Kidney glomerular epithelial cell (primary cell): Measurements from ENCODE around the gene SWSAP1.
A peak's percentile ranks its signal among the peaks of the same experiment; 100 is the strongest.

Source experiments
- DNase-seq: peaks from one replicate; lab custom pipeline; 2025; lab: John Stamatoyannopoulos, UW

The SWSAP1 gene

DNA sequence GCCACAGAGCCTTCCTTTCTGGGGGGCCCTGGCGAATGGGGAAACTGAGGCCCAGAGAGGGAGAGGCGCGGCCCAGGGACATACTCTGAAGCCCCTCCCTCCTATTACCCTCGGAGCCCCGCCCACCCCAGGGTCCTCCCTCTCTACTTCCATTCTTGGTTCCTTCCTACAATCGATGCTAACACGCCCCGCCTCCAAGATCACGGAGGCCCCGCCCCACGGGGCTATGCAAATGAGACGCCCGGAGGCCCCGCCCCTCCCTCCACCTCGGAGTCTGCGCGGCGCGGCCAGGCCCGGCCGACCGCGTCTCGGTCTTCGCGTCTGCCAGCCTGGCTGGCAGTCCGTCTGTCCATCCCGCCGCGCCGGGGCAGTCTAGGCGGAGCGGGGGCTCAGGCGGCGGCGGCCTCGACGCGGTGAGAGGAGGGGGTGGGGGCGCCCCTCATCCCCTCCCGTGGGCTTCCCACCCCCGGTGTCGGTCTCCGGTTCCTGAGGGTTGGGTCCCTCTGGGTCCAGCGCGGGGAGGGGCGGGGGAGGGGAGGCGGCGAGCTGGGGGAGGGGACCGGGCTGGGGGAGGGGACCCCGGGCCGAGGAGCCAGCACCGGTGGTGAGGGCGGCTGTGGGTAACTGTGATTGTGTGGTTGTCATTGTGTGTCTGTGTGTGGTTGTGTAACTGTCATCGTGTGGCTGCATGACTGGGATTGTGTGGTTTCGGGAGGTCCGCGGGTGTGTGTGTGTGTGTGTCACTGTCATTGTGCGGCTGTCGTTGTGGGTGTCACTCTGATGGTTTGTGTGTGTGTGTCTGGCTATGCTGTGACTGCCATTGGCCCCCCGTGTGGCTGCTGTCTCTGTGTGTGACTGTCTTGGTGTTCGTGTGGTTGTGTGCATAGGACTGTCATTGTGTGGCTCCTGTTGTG, 19.0 kb upstream of the SWSAP1 start, which contains the start of gene PLPPR2:
Gene PLPPR2 (plus strand): TSS at position 273 of the 914 bp plus-strand sequence. CDS start 2,242 bp downstream, outside the sequence.
- DNase-seq: peak; percentile 68

DNA sequence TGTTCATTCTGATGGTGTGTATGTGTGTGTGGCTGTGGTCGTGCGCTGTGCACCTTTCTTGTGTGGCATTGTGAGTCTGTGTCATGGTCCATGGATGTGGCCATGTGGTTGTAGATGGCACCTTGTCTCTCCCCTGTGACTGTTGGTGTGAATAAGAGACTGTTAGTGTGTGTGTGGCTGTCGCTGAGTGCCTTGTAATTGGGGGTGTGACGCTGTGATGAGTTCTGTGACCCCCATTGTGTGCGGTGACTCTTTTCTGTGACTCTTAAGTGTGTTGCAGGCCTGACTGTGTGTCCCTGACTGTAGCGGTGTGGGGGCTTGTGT, 18.4 kb upstream of the SWSAP1 start:
- DNase-seq: no peak

DNA sequence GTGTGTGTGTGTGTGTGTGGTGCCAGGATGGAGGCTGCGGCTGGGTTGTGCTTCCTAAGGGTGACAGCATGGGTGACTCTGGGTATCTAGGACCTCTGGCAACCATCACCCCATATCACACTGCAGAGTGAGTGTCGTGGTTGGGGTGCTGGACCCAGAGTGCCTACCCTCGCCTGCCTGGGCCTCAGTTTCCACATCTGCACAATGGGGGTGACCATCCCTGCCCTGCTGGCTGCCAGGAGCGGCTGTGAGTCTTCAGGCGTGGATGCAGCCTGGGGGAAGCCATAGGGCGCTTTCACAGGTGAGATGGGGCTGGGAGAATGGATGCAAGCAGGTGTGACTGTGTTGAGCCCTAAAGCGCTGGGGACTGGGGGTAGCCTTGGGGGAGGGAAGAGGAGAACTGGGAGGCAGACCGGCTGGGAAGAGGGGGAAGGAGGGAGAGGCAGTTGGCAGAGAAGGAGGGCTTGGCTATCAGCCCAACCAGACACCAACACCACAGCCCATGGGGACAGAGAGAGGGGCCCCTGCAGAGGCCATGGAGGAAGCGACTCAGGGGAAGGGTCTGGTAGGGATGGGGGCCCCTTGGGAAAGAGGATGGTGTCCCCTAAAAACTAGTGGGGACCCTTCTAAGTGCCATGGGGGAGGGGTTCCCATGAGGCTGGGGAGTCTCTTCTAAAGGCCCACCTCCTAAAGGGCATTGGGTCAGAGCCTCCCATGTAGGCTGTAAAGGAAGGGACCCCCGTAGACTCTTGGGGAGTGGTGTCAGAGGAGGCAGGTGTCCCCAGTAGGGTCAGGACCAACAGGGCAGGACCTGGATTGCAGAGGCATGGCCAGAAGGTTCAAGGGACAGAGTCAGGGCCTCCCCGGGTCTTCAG, 17.6 kb upstream of the SWSAP1 start:
- no peak for DNase-seq

DNA sequence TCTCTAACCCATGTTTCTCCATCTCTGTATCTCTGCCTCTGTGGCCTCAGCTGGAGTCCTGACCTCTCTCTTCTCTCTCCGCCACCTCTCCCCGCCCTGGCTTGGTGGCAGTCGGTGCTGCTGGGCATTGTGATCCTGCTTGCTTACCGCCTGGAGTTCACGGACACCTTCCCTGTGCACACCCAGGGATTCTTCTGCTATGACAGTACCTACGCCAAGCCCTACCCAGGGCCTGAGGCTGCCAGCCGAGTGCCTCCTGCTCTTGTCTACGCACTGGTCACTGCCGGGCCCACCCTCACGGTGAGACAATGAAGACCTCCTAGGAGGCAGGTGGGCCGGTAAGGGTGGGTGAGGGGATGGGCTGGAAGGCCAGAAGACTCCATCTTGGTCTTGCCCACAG, 15.0 kb upstream of the SWSAP1 start:
- DNase-seq: no peak

DNA sequence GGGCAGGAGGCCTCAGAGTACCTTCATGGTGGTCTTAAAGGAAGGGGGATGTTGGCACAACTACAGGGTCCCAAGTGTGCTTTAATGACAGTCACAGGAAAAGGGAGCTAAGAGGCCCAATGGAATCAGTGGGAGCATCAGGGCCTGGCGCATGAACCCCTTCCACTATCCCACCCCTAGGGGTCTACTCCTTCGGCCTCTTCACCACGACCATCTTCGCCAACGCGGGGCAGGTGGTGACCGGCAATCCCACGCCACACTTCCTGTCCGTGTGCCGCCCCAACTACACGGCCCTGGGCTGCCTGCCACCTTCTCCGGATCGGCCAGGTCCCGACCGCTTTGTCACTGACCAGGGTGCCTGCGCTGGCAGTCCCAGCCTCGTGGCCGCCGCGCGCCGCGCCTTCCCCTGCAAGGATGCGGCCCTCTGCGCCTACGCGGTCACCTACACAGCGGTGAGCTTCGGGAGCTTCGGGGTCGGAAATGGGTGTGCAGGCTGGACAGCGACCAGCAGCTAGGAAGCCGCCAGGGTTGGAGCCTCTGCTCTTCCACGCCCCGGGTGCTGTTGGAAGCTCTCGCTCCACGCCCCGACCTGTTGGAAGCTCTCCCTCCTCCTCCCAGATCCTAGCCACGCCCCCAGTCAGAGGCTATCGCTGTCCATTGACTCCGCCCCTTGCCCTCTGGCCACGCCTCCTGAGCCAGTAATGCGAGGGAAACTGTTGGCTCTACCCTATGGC, 13.3 kb upstream of the SWSAP1 start:
- no peak for DNase-seq

DNA sequence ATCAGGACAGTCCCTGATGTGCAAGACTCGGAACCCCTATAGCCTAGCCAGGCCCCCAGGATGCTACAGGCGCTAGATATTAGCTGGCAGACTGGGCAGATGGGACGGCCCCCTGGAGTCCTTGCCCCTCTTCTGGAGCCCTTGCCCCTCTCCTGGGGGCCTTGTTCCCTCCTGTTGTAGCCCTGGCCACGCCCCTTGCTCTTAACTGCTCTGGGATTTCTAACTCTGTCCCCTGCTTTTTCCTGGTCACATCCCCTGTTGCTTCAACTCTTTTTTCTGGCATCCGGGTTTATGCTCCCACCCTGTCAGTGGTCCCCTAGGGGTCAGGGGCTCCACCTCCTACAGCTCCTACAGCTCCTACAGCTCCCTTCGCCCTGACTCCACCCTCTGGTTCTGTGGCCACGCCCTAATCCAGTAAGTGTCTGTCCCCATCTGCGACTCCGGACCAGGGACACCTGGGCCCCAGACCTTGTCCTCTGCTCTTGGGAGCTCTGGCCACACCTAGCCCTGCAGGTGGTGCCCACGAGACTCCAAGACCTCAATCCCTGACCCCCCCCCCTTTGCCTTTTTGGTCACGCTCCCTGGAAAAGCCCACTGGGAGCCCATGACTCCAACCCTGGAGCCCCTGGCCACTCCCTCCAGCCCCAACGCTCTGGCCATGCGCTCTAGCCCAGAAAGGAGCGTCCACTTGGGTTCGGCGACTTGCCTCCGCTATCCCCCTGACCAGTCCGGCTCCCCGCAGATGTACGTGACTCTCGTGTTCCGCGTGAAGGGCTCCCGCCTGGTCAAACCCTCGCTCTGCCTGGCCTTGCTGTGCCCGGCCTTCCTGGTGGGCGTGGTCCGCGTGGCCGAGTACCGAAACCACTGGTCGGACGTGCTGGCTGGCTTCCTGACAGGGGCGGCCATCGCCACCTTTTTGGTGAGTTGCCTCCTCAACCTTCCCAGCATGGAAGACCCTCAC, 12.4 kb upstream of the SWSAP1 start:
- DNase-seq: no peak

DNA sequence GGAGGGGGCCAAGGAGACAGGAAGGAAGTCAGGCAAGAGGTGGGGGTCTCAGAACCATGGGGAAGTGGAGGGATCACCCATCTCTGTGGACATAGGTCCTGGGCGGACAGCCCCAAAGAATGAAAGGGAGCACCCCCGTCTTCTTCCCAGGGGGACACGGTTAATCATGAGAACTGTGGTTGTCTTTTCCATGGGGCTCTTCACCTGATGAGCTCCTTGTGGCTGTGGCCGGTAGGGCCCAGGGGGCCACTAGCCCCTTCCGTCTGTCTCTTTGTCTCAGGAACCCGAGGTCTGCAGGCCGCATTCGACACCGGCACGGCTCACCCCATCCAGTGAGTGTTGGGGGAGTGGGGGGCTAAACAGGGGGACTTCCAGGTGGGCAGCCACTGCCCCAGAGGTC, 10.6 kb upstream of the SWSAP1 start:
- no peak for DNase-seq

DNA sequence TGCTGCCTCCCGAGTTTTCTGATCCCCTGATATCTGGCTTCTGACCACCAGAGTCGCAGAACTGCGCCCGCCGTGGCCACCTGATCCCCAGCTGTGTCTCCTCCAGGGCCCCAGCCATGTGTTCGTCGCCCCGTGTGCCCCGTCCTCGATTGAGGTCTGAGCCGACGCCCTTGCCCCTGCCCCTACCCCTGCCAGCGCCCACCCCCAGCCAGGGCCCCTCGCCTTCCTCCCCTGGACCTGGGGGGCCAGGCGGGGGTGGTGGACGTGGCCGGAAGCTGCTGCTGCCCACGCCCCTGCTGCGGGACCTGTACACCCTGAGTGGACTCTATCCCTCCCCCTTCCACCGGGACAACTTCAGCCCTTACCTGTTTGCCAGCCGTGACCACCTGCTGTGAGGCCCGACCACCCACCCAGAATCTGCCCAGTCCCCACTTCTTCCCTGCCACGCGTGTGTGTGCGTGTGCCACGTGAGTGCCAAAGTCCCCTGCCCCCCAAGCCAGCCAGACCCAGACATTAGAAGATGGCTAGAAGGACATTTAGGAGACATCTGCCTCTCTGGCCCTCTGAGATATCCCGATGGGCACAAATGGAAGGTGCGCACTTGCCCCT, 10.1 kb upstream of the SWSAP1 start:
- no peak for DNase-seq

DNA sequence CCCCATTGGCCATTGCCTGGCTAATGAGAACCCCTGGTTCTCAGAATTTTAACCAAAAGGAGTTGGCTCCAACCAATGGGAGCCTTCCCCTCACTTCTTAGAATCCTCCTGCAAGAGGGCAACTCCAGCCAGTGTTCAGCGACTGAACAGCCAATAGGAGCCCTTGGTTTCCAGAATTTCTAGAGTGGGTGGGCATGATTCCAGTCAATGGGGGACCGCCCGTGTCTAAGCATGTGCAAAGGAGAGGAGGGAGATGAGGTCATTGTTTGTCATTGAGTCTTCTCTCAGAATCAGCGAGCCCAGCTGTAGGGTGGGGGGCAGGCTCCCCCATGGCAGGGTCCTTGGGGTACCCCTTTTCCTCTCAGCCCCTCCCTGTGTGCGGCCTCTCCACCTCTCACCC, 9.5 kb upstream of the SWSAP1 start:
- no peak for DNase-seq

DNA sequence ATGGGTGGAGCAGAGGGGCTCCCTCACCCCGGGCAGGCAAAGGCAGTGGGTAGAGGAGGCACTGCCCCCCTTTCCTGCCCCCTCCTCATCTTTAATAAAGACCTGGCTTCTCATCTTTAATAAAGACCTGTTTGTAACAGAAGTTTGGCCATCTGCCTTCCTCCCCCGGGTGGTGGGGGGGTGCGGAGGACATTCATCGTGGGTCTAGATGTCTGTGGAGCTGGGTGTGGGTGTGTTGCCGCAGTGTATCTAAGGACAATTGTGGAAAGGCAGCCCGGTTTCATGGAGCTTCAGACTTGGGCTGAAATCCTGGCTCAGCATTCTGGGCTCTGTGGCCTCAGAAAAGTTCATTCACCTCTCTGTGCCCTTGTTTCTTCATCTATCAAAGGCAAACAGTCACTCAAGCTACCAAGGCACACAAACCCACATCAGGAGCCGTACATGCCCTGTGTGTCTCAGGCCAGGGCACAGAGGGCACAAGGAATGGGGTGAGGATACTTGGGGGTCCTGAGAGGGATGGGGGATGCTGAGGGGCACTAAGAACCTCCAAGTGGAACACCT, 8.8 kb upstream of the SWSAP1 start:
- DNase-seq: no peak

DNA sequence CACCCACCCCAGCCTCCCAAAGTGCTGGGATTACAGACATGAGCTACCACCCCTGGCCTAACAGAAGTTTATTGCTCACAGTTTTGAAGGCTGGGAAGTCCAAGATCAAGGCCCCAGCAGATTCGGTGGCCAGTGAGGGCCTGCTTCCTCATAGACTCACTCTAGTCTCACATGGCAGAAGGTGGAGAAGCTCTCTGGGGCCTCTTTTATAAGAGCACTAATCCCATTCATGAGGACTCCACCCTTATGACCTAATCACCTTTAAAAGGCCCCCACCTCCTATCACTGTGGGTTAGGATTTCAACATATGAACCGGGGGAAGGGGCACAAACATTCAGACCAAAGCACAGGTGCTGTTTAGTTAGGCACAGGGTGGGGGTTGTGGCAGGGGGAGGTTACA, 6.9 kb upstream of the SWSAP1 start:
- DNase-seq: no peak

DNA sequence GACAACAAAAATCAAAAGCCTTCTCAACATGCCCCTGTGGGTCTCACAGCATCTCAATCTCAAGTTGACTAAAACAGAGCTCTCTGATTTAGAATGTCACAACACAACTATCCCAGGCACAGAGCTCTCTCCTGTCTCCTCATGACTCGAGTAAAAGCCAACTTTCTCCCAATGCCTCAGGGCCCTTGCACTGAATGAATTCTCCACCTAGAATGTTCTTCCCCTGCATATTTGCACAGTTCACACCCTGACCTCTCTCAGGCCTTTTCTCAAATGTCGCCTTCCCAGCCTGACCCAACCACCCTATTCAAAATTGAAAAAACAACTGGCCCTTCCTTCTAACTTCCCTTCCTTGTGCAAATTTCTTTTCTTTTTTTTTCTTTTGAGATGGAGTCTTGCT, 3.7 kb upstream of the SWSAP1 start:
- DNase-seq: no peak

DNA sequence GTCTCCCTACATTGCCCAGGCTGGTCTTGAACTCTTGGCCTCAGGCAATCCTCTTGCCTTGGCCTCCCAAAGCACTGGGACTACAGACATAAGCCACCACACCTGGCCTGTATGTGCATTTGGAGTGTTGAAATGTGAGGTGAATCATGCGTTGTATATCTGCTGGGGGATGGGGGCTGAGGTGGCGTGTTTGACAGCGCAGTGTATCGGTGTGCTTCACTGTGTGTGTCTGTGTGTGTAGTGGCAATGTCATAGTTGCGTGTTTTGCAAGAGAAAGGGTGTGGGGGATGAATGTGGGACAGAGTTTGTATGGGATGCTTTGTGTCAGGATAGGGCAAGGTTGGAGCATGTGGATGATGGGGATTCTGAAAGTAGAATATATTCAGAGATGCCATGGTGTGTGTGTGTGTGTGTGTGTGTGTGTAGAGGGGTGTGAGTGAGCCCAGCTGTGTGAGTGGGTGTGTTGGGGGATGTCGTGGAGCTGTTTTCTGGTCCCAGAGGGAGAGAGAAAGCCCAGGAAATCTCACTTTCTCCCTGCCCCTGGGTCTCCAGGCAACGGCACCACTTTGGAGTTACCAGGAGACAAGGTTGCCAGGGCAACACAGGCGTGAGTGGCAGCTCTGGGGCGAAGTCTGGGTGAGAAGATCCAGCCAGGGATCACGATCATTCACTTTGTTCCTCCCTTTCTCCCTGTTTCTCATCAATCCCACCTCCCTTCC, 1.1 kb upstream of the SWSAP1 start:
- DNase-seq: no peak

DNA sequence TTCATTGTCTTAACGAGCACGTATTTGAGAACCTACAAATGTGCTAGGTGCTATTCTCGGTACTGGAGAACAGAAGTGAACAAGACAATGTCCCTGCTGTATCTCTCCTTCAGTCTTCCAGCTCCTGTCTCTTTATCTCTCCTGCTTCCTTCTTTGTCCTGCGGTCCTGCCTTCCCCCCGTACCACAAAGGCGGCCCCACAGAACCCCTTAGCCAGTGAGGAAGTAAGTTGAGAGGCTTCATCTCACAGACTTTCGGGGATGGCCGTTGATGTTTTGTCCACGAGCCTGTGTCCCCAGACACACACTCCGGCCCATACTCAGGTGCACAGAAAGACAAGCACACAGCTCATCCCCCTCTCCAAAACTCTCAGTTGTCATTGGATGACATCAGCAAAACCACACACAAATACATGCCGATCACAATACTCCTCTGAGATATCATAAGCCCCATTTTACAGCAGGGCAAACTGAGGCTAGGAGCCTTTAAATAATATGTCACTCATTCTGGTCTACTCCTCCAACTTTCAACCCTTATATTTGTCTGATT, 507 bp upstream of the SWSAP1 start:
- DNase-seq: no peak

DNA sequence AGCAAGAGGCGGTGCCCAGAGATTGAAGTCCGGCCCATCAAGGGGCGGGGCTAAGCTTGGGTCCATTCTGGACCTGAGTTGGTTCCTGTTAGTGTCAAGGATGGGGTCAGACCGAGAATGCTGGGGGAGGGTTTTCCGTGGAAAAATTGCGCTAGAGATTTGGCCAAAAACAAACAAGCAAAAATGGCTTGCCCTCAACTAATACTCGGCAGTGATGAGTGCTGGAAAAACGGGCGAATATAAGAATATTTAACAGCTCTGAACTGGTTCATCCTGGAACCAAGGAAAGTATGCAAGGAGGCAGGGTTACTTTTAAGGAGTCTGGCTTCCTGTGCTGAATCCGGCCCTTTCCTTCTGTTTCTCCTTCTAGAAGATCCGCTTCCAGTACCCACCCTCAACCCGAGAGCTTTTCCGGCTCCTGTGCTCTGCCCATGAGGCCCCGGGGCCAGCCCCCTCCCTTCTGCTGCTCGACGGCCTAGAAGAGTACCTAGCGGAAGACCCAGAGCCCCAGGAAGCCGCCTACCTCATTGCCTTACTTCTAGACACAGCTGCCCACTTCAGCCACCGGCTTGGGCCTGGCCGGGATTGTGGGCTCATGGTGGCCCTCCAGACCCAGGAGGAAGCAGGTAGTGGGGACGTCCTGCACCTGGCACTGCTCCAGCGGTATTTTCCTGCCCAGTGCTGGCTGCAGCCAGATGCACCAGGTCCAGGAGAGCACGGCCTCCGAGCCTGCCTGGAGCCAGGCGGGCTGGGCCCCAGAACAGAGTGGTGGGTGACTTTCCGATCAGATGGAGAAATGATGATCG, 880 bp downstream of the SWSAP1 start:
- peak; percentile 46 for DNase-seq

DNA sequence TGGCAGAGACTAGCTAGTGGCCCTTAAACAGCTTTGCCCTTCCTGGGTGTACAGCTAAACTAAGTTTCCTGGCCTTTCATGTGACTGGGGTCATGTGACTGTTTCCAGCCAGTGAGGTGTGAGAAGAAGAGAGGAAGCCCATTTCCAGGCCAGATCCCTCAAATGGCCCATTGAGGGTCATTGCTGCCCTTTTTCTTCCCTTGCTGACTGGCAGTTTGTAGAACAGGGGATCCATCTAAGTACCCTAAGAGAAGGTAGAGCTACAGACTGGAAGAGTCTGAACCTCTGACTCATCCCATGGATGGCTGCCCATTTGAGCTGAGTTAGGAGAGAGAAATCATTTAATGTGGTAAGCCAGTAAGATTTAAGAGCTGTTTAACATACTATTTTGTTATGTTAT, 2.8 kb downstream of the SWSAP1 start:
- DNase-seq: peak; percentile 89

DNA sequence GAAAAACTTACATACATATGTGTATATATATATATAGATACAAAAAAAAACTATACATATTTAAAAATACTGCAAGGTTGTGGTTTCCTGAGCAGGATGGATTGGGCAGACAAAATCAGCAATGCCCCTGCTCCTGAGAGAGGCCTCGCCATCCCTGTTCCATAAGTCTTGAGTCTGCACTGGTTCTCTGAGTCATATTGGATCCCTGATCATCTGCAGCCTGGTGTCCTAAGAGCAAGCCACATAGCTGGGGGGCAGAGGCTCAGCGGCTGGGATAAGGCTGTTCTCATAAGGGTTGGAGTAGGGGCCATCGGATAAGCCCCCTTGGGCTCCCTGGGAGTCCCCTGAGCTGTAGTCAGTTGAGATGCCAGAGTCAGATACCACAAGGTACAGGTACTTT, 3.3 kb downstream of the SWSAP1 start:
- DNase-seq: no peak

DNA sequence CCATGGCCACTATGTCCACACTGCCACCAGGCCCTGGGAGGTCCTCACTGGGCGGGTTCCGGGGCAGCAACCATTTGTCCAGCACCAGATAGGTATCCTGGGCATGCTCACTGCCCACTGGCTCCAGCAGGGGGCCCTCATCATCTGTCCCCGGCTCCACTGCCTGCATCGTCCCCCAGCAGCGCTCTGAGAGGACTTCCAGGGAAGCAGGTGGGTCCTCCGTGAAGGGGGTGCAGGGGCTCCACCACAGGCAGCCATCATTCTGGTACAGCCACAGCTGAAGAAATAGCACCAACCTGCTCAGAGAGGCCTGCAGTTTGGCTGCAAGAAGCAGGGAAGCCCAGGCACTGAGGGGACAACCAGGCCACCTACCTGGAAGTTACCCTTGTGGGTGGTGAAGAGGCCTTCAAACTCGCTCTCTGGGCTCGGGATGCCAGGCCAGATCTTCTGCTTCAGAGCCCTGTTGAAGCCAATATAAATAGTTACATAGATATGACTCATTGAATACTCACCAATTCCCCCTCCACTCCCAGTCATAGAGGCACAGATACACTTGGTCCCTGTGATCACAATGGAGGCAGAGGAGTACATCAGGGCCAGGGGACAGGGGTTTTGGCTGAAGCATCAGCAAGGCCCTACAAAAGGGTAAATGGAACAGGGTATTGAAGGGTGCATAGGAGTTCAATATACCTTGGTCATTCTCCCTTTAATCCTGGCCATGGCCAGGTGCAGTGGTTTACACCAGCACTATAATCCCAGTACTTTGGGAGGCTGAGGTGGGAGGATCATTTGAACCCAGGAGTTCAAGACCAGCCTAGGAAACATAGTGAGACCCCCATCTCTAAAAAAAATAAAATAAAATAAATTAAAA, 4.1 kb downstream of the SWSAP1 start:
- peak; percentile 74 for DNase-seq
